Prostate gland (tissue), 2 donors: ENCODE data around the gene SLC44A5.

Experiments used
- POLR2A ChIP-seq: fragments of 450-650 bp; IDR thresholded peaks from one replicate; pipeline ENCODE4 v1.6.1; 2016; ENCODE audit warnings: antibody characterized with exemption, mild to moderate bottlenecking
- POLR2AphosphoS5 ChIP-seq: sonication (generic); formaldehyde crosslinking; IDR thresholded peaks from one replicate; pipeline ENCODE4 v1.6.1; 2017; ENCODE audit warnings: antibody characterized with exemption
- TF ChIP-seq, protein P1 (sequence below), 4 experiments: fragments of 200-600 bp in 2 of 4; fragments of 450-650 bp in 2 of 4; sonication (generic) in 2 of 4; IDR thresholded peaks; 1 replicate in 3 of 4; 2 replicates in 1 of 4; pipeline ENCODE4 v1.5.1; 2016 to 2019; ENCODE audit warnings: antibody characterized with exemption in 4 of 4, mild to moderate bottlenecking in 2 of 4, moderate library complexity in 2 of 4

DNA sequence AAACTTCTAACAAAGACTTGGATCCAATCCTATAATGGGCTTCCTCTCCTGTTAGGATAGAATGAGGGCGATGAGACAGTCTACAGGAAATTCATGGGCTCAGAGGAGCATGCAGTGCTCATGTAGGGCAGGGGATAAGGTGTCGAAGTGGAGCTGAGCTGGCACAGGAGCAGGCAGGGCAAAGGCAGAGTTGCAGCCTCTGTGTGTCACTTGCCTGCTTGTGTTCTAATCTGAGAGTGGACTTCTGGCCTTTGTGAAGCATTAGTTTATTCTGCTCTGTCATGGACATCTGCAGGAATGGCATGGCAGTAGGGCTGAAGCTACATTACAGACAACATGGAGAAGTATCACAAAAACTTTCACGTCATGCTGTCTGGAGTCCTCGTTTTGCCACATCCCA, 444.1 kb downstream of the SLC44A5 start:
- TF ChIP-seq, protein P1, sequence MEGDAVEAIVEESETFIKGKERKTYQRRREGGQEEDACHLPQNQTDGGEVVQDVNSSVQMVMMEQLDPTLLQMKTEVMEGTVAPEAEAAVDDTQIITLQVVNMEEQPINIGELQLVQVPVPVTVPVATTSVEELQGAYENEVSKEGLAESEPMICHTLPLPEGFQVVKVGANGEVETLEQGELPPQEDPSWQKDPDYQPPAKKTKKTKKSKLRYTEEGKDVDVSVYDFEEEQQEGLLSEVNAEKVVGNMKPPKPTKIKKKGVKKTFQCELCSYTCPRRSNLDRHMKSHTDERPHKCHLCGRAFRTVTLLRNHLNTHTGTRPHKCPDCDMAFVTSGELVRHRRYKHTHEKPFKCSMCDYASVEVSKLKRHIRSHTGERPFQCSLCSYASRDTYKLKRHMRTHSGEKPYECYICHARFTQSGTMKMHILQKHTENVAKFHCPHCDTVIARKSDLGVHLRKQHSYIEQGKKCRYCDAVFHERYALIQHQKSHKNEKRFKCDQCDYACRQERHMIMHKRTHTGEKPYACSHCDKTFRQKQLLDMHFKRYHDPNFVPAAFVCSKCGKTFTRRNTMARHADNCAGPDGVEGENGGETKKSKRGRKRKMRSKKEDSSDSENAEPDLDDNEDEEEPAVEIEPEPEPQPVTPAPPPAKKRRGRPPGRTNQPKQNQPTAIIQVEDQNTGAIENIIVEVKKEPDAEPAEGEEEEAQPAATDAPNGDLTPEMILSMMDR (IDR thresholded peaks at IDR 0.05) = no peak
- TF ChIP-seq POLR2A = no peak
- no peak for TF ChIP-seq POLR2AphosphoS5
